Ascending aorta (tissue), 2 donors: Measurements from ENCODE around the gene HHIP. TPM values are rescaled to one million over a fixed set of nuclear protein-coding genes. Genes with fewer than 3 reads are reported as not detected.

Experiments
- DNase-seq, 2 donors: peaks; one replicate each; pipeline ENCODE4 v3.0.0-alpha.2; 2019; ENCODE audit warnings: low spot score in 2 of 2
- H3K27ac ChIP-seq, 2 donors: fragments of 200-600 bp; sonication (generic); one replicate each; pipeline ENCODE4 v1.5.1; 2016 to 2017; ENCODE audit warnings: mild to moderate bottlenecking in 1 of 2
- H3K27me3 ChIP-seq: fragments of 200-600 bp; sonication (generic); one replicate; pipeline ENCODE4 v1.5.1; 2017
- H3K36me3 ChIP-seq, 2 donors: fragments of 200-600 bp; sonication (generic); one replicate each; pipeline ENCODE4 v1.5.1; 2016
- H3K4me1 ChIP-seq, 2 donors: fragments of 200-600 bp; sonication (generic); one replicate each; pipeline ENCODE4 v1.5.1; 2016 to 2017; ENCODE audit warnings: mild to moderate bottlenecking in 1 of 2
- H3K4me3 ChIP-seq, 2 donors: fragments of 200-600 bp; sonication (generic); one replicate each; pipeline ENCODE4 v1.5.1; 2016 to 2017; ENCODE audit warnings: mild to moderate bottlenecking in 1 of 2
- H3K9me3 ChIP-seq, 2 donors: fragments of 200-600 bp; sonication (generic); one replicate each; pipeline ENCODE4 v1.5.1; 2016
- intact Hi-C: fragments of 100-400 bp; cut with DNase I; formaldehyde crosslinking; loops from one replicate; pipeline ENCODE4 v1.15.1; 2023
- total RNA-seq: library from RNA; depleted of rRNA; stranded (reverse); fragments of >200 nt; gene quantifications from one replicate; pipeline ENCODE4 v1.1.0, GENCODE V29; 2016
- TF ChIP-seq, protein P1 (sequence below), 3 experiments: fragments of 200-600 bp in 2 of 3; fragments of 450-650 bp in 1 of 3; sonication (generic) in 2 of 3; IDR thresholded peaks; one replicate each; pipeline ENCODE4 v1.5.1; 2016 to 2019; ENCODE audit warnings: antibody characterized with exemption in 3 of 3, mild to moderate bottlenecking in 1 of 3, moderate library complexity in 1 of 3

The HHIP gene
- total RNA-seq, 1 donor from 2014 or later = 2.2 TPM

DNA sequence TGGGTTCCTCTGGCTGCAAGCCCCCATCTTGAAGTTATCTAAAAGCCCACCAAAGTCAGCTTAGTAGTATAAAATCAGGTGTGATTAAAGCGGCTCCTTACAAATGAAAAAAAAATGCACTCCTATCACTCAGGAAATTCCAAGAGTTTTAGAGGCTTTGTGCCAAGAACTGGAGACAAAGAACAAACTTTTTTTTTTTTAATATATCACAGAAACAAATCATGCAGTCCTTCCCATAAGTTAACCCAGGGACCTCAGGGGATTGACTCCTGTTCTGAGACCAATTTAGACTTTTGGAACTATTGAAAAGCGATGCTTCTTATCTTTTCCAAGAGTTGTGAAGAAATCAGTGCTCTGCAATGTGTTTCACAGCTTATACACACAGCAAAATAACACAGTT lies 53.6 kb downstream of the HHIP start:
- no peak for DNase-seq
- TF ChIP-seq, protein P1, sequence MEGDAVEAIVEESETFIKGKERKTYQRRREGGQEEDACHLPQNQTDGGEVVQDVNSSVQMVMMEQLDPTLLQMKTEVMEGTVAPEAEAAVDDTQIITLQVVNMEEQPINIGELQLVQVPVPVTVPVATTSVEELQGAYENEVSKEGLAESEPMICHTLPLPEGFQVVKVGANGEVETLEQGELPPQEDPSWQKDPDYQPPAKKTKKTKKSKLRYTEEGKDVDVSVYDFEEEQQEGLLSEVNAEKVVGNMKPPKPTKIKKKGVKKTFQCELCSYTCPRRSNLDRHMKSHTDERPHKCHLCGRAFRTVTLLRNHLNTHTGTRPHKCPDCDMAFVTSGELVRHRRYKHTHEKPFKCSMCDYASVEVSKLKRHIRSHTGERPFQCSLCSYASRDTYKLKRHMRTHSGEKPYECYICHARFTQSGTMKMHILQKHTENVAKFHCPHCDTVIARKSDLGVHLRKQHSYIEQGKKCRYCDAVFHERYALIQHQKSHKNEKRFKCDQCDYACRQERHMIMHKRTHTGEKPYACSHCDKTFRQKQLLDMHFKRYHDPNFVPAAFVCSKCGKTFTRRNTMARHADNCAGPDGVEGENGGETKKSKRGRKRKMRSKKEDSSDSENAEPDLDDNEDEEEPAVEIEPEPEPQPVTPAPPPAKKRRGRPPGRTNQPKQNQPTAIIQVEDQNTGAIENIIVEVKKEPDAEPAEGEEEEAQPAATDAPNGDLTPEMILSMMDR (IDR thresholded peaks at IDR 0.05) = no peak
- intact Hi-C loops = no loop called here

DNA sequence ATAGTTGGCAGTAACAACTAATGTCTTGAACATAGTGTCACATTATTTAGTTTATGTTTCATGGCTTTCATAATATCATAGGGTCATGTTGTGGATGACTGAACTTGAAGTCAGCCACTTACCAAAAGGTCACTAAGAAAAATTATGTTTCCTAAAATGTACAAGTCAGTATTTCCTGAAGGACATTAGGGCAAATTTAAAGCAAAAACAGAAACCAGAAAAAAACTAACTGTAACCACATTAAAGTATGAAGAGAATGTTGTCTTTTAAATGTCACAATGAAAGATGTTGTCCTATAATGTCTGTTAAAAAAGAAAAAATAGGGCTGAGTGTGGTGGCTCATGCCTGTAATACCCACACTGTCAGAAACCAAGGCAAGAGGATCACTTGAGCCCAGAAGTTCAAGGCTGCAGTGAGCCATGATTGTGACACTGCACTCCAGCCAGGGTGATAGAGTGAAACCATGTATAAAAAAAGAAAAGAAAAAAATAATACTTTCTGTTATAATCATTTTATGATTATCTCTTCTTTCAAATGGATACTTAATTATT lies 55.8 kb downstream of the HHIP start:
- intact Hi-C loops = no loop called here
- H3K27me3 ChIP-seq = no peaks in the 10 kb centered on the region
- no peak overlapping the region for H3K4me3 ChIP-seq
- TF ChIP-seq, protein P1 (IDR thresholded peaks at IDR 0.05) = no peak
- no peak overlapping the region for H3K27ac ChIP-seq
- DNase-seq = no peak
- H3K9me3 ChIP-seq = no peaks in the 10 kb centered on the region
- H3K36me3 ChIP-seq = no peaks in the 10 kb centered on the region
- no peaks in the 10 kb centered on the region for H3K4me1 ChIP-seq

More for the DNA sequence above, 53.6 kb downstream of the HHIP start:
- H3K27ac ChIP-seq = no peak overlapping the region
- no peaks in the 10 kb centered on the region for H3K27me3 ChIP-seq
- no peaks in the 10 kb centered on the region for H3K36me3 ChIP-seq
- H3K4me3 ChIP-seq = no peak overlapping the region
- no peaks in the 10 kb centered on the region for H3K9me3 ChIP-seq
- no peaks in the 10 kb centered on the region for H3K4me1 ChIP-seq

DNA sequence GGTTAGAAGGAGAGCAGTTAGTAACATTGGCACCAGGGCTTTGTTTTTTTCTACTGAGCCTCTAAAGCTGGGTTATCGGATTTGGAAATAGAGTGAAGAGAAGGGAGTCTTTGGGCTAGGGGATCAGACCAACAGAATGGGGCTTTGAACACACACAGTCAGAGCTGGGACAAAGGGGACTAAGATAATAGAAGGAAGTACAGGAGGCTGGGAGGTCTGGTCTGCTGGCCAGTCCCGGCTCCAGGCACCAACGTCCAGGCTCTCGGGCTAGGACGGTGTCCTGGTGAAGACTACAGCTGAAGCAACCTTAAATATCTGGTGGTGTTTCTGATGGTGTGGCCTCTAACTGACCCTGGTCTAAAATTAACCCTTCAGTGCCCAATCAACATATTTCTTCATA lies 57.5 kb downstream of the HHIP start:
- no peak overlapping the region for H3K4me3 ChIP-seq
- intact Hi-C loops = no loop called here
- H3K4me1 ChIP-seq = no peaks in the 10 kb centered on the region
- no peak overlapping the region for H3K27ac ChIP-seq
- TF ChIP-seq, protein P1 (IDR thresholded peaks at IDR 0.05) = no peak
- no peak for DNase-seq
- H3K27me3 ChIP-seq = no peaks in the 10 kb centered on the region
- no peaks in the 10 kb centered on the region for H3K9me3 ChIP-seq
- no peaks in the 10 kb centered on the region for H3K36me3 ChIP-seq

DNA sequence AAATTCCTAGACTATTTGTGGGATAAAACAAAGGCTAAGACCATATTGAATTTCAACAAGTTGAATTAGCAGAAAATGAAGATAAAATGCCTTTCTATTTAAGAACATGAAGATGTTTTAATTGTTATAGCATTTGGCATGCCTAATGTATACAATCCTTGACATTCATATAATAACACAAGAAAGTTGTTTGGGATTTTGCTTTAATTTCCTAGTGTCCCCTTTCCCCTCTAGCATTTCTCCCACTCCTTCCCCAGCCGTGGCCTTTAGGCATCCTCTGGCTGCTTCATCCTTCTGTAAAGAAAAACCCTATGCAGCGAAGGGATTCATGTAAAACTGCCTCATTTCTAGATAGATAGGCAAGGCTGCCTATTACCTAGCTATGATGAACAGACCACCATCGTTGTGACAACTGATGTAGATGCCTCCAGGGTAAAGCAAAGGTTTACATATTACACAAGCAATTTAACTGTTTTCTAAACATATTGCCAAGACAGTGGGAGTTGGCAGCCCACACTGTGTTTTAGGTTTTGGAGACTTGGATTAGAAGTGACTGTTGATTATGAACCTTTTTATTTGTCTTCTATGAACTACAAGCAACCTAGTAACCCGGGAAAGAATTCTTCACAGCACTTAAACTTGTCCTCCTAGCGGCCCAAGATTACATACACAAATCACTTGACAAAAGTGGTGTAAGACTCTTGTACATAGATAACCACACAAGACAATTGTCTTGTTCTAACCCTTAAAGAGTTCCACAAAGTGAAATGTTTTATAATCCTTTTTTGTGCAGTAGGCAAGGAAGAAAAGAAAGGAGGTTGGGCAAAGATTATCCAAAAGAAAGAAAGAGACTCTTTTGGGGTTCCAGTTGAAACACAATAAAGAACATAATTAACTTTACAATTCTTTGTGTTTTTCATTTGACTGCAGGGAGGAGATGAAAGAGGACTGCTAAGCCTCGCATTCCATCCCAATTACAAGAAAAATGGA lies 59.9 kb downstream of the HHIP start:
- intact Hi-C loops = no loop called here
- DNase-seq = no peak
- Histone ChIP-seq H3K4me1 (no peaks in the 10 kb centered on the region), H3K4me3 (no peak overlapping the region), H3K36me3 (no peaks in the 10 kb centered on the region), H3K27ac (no peak overlapping the region), H3K9me3 (no peaks in the 10 kb centered on the region), H3K27me3 (no peaks in the 10 kb centered on the region)
- TF ChIP-seq, protein P1 (IDR thresholded peaks at IDR 0.05) = no peak

DNA sequence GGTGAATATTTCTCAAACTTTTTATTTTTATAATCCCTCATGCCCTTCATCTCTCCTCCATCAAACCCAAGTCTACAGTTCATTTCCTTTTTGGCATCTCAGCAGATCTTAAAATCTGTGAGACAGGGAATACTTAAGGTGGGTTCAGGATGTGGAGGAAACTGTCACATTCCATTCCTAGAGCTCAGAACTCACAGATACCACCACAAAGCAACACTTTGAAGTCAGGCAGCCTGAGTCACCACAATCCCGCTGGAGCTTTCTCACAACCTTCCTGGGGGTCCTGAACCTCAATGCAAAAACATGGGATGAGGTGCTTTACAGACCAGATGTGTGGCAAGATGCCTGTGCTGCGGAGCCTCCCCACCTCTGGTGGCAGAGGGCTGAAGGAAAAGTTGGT lies 63.2 kb downstream of the HHIP start:
- no peaks in the 10 kb centered on the region for H3K9me3 ChIP-seq
- no peak overlapping the region for H3K27ac ChIP-seq
- no peaks in the 10 kb centered on the region for H3K36me3 ChIP-seq
- no peaks in the 10 kb centered on the region for H3K4me1 ChIP-seq
- no peak overlapping the region for H3K4me3 ChIP-seq
- intact Hi-C loops = no loop called here
- no peaks in the 10 kb centered on the region for H3K27me3 ChIP-seq
- TF ChIP-seq, protein P1 (IDR thresholded peaks at IDR 0.05) = no peak
- DNase-seq = no peak
